Liver (tissue), 9 donors: Measurements from ENCODE around the gene ADGRD1. TPM values are rescaled to one million over a fixed set of nuclear protein-coding genes. Genes with fewer than 3 reads are reported as not detected.

Source experiments
- DNase-seq: peaks from one replicate; pipeline ENCODE4 v3.0.0-alpha.2; 2017; ENCODE audit warnings: low spot score
- H3K27ac ChIP-seq, 2 donors: one replicate each; pipeline ENCODE4 v1.7.0; 2013; ENCODE audit warnings: inconsistent platforms in 2 of 2, low read length in 2 of 2, control low read depth in 1 of 2, low read depth in 1 of 2, mild to moderate bottlenecking in 1 of 2
- H3K27me3 ChIP-seq, 4 donors: one replicate each; pipeline versions ENCODE4 v1.6.1 to v1.7.0; 2013; ENCODE audit warnings: low read length in 3 of 4, inconsistent platforms in 1 of 4, mild to moderate bottlenecking in 1 of 4, moderate library complexity in 1 of 4; ENCODE audit not compliant: control insufficient read depth in 4 of 4, insufficient read depth in 4 of 4
- H3K36me3 ChIP-seq, 4 donors: one replicate each; pipeline versions ENCODE4 v1.6.1 to v1.7.0; 2013; ENCODE audit warnings: low read length in 3 of 4, mild to moderate bottlenecking in 3 of 4, low read depth in 1 of 4, moderate library complexity in 1 of 4; ENCODE audit not compliant: control insufficient read depth in 4 of 4, insufficient read depth in 3 of 4
- H3K4me1 ChIP-seq, 4 donors: one replicate each; pipeline versions ENCODE4 v1.6.1 to v1.7.0; 2013; ENCODE audit warnings: low read length in 3 of 4, mild to moderate bottlenecking in 3 of 4, moderate library complexity in 1 of 4; ENCODE audit not compliant: control insufficient read depth in 4 of 4, insufficient read depth in 4 of 4
- H3K4me3 ChIP-seq, 3 donors: one replicate each; pipeline versions ENCODE4 v1.6.1 to v1.7.0; 2013; ENCODE audit warnings: low read length in 3 of 3, control low read depth in 1 of 3, low read depth in 1 of 3, mild to moderate bottlenecking in 1 of 3
- H3K9ac ChIP-seq, 2 donors: one replicate each; pipeline ENCODE4 v1.7.0; 2013; ENCODE audit warnings: low read length in 2 of 2, mild to moderate bottlenecking in 2 of 2, moderate library complexity in 2 of 2, control low read depth in 1 of 2, low read depth in 1 of 2
- H3K9me3 ChIP-seq, 4 donors: one replicate each; pipeline versions ENCODE4 v1.6.1 to v1.7.0; 2013; ENCODE audit warnings: low read length in 3 of 4; ENCODE audit not compliant: control insufficient read depth in 4 of 4
- EGR1 ChIP-seq, 2 donors: IDR thresholded peaks; 2 replicates each; pipeline ENCODE4 v1.6.1; 2016 to 2018; ENCODE audit warnings: antibody characterized with exemption in 2 of 2, low read depth in 2 of 2
- FOXA2 ChIP-seq: IDR thresholded peaks from 2 replicates; pipeline ENCODE4 v1.6.1; 2016; ENCODE audit warnings: antibody characterized with exemption
- GABPA ChIP-seq, 2 donors: IDR thresholded peaks in 1 of 2; conservative IDR thresholded peaks in 1 of 2; 2 replicates each; pipeline ENCODE4 v1.6.1; 2016; ENCODE audit warnings: antibody characterized with exemption in 2 of 2, mild to moderate bottlenecking in 1 of 2, moderate library complexity in 1 of 2
- HNF4A ChIP-seq, 2 donors: conservative IDR thresholded peaks; 2 replicates each; pipeline ENCODE4 v1.6.1; 2016; ENCODE audit warnings: antibody characterized with exemption in 2 of 2, mild to moderate bottlenecking in 2 of 2
- HNF4G ChIP-seq: IDR thresholded peaks from 2 replicates; pipeline ENCODE4 v1.6.1; 2016; ENCODE audit warnings: antibody characterized with exemption
- JUND ChIP-seq, 2 donors: IDR thresholded peaks; 2 replicates each; pipeline ENCODE4 v1.6.1; 2016; ENCODE audit warnings: antibody characterized with exemption in 2 of 2
- RAD21 ChIP-seq, 2 donors: IDR thresholded peaks; 2 replicates each; pipeline ENCODE4 v1.6.1; 2016; ENCODE audit warnings: antibody characterized with exemption in 2 of 2, mild to moderate bottlenecking in 2 of 2
- RXRA ChIP-seq, 2 donors: IDR thresholded peaks; 2 replicates each; pipeline ENCODE4 v1.6.1; 2017 to 2018; ENCODE audit warnings: antibody characterized with exemption in 2 of 2, mild to moderate bottlenecking in 1 of 2
- SP1 ChIP-seq: IDR thresholded peaks from 2 replicates; pipeline ENCODE4 v1.6.1; 2018; ENCODE audit warnings: antibody characterized with exemption, mild to moderate bottlenecking
- TAF1 ChIP-seq: conservative IDR thresholded peaks from 2 replicates; pipeline ENCODE4 v1.6.1; 2016; ENCODE audit warnings: antibody characterized with exemption, mild to moderate bottlenecking
- YY1 ChIP-seq: IDR thresholded peaks from 2 replicates; pipeline ENCODE4 v1.6.1; 2016; ENCODE audit warnings: antibody characterized with exemption, mild to moderate bottlenecking
- WGBS: extraction: QIAGEN DNeasy Blood & Tissue Kit; methylation state at CpG from one replicate; pipeline ENCODE4 v1.1.7; 2013; 5-methylcytosine and 5-hydroxymethylcytosine counted together
- polyA plus RNA-seq, 2 donors: library from polyadenylated mRNA; stranded (reverse) in 1 of 2; unstranded in 1 of 2; fragments of 200-250 nt in 1 of 2; fragments of >200 nt in 1 of 2; fragmentation: Nextera tagmentation in 1 of 2; extraction: Ambion mirVana in 1 of 2; gene quantifications; one replicate each; pipeline versions ENCODE4 v1.2.1 to v1.2.3, GENCODE V29; 2013 to 2015
- total RNA-seq, 2 donors: library from RNA; depleted of rRNA; stranded (reverse); fragments of >200 nt; gene quantifications; one replicate each; pipeline ENCODE4 v1.2.3, GENCODE V29; 2014
- TF ChIP-seq, protein P1 (sequence below): IDR thresholded peaks from 2 replicates; pipeline ENCODE4 v1.6.1; 2016; ENCODE audit warnings: antibody characterized with exemption
- TF ChIP-seq, protein P2 (sequence below): IDR thresholded peaks from 2 replicates; pipeline ENCODE4 v1.6.1; 2016; ENCODE audit warnings: antibody characterized with exemption, mild to moderate bottlenecking
- TF ChIP-seq, protein P3 (sequence below): IDR thresholded peaks from 2 replicates; pipeline ENCODE4 v1.6.1; 2016; ENCODE audit warnings: antibody characterized with exemption
- TF ChIP-seq, protein P4 (sequence below): IDR thresholded peaks from 2 replicates; pipeline ENCODE4 v1.6.1; 2016; ENCODE audit warnings: antibody characterized with exemption
- donor health status: healthy.
- donor health status: healthy.
- donor health status: healthy.
- donor health status: healthy.
- donor health status: healthy.

Gene ADGRD1
- total and polyA plus RNA-seq, 4 donors, result 2.7 to 7.1 (median 4.6) TPM

DNA sequence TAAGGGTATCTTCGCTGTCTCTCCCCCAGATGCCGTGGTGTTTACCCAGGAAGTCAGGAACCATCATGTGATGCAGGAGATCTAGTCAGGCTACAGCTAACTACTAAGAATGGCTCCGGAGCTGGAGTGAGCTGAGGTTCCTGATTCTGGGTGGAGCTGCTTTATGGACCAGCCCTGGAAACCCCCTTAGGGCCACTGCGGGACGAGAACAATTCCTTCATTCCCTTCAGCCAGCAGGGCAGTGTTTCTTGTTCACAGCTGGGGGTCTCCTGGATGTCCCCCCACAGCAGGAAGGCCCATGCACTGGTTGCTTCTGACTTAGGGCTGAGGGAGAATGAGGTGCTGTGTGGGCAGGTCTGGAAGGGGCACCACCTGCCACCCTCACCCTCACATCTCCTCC, 199.3 kb downstream of the ADGRD1 start:
- H3K27ac ChIP-seq, result no peak overlapping the region
- no peak for TF ChIP-seq EGR1 (IDR thresholded peaks at IDR 0.05; ENCODE audit: low read depth in 2 of 2)
- no peak for TF ChIP-seq RXRA (IDR thresholded peaks at IDR 0.05)
- no peak for TF ChIP-seq YY1
- TF ChIP-seq, protein P1, sequence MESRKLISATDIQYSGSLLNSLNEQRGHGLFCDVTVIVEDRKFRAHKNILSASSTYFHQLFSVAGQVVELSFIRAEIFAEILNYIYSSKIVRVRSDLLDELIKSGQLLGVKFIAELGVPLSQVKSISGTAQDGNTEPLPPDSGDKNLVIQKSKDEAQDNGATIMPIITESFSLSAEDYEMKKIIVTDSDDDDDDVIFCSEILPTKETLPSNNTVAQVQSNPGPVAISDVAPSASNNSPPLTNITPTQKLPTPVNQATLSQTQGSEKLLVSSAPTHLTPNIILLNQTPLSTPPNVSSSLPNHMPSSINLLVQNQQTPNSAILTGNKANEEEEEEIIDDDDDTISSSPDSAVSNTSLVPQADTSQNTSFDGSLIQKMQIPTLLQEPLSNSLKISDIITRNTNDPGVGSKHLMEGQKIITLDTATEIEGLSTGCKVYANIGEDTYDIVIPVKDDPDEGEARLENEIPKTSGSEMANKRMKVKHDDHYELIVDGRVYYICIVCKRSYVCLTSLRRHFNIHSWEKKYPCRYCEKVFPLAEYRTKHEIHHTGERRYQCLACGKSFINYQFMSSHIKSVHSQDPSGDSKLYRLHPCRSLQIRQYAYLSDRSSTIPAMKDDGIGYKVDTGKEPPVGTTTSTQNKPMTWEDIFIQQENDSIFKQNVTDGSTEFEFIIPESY, result no peak
- TF ChIP-seq HNF4G, result no peak
- TF ChIP-seq, protein P2, sequence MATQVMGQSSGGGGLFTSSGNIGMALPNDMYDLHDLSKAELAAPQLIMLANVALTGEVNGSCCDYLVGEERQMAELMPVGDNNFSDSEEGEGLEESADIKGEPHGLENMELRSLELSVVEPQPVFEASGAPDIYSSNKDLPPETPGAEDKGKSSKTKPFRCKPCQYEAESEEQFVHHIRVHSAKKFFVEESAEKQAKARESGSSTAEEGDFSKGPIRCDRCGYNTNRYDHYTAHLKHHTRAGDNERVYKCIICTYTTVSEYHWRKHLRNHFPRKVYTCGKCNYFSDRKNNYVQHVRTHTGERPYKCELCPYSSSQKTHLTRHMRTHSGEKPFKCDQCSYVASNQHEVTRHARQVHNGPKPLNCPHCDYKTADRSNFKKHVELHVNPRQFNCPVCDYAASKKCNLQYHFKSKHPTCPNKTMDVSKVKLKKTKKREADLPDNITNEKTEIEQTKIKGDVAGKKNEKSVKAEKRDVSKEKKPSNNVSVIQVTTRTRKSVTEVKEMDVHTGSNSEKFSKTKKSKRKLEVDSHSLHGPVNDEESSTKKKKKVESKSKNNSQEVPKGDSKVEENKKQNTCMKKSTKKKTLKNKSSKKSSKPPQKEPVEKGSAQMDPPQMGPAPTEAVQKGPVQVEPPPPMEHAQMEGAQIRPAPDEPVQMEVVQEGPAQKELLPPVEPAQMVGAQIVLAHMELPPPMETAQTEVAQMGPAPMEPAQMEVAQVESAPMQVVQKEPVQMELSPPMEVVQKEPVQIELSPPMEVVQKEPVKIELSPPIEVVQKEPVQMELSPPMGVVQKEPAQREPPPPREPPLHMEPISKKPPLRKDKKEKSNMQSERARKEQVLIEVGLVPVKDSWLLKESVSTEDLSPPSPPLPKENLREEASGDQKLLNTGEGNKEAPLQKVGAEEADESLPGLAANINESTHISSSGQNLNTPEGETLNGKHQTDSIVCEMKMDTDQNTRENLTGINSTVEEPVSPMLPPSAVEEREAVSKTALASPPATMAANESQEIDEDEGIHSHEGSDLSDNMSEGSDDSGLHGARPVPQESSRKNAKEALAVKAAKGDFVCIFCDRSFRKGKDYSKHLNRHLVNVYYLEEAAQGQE, result no peak
- no peak for TF ChIP-seq RAD21 (IDR thresholded peaks at IDR 0.05)
- TF ChIP-seq, protein P3, sequence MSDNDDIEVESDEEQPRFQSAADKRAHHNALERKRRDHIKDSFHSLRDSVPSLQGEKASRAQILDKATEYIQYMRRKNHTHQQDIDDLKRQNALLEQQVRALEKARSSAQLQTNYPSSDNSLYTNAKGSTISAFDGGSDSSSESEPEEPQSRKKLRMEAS, result no peak
- TF ChIP-seq, protein P4, sequence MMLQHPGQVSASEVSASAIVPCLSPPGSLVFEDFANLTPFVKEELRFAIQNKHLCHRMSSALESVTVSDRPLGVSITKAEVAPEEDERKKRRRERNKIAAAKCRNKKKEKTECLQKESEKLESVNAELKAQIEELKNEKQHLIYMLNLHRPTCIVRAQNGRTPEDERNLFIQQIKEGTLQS, result no peak
- no peaks in the 10 kb centered on the region for H3K36me3 ChIP-seq
- no peak overlapping the region for H3K9ac ChIP-seq
- WGBS, result 89% methylated on average over 5 of the region's 5 CpGs
- H3K27me3 ChIP-seq, result no peaks in the 10 kb centered on the region
- DNase-seq, result peak; percentile 27
- peaks cover 0 to 2% (median 0%) of the 10 kb centered on the region in 4 donors for H3K9me3 ChIP-seq
- H3K4me3 ChIP-seq, result no peak overlapping the region
- no peaks in the 10 kb centered on the region for H3K4me1 ChIP-seq

DNA sequence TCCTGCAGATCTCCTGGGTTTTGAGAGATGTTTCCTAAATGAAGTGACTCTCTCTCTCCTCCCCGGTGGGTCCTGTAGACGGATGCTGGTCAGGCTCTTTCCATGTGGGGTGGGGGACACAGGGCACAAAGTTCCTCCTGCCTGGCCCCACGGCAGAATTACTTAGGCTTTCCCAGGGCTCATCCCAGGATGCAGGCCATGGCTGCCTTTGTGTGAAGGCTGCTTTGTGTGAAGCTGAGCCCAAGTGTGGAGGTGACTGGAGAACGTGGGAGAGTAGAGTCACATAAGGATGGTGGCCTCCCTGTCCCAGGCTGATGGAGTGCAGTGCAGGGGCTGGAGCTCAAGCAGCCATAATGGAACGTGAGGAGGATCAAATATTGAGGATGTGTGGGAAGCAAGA, 200.2 kb downstream of the ADGRD1 start:
- no peak overlapping the region for H3K27ac ChIP-seq
- no peak overlapping the region for H3K9ac ChIP-seq
- peaks cover 0 to 2% (median 0%) of the 10 kb centered on the region in 4 donors for H3K9me3 ChIP-seq
- peak; percentile 12 for DNase-seq
- no peaks in the 10 kb centered on the region for H3K27me3 ChIP-seq
- no peak overlapping the region for H3K4me3 ChIP-seq
- 83% methylated on average over 5 of the region's 5 CpGs for WGBS
- H3K4me1 ChIP-seq, result no peaks in the 10 kb centered on the region
- no peaks in the 10 kb centered on the region for H3K36me3 ChIP-seq
- TF ChIP-seq JUND (IDR thresholded peaks at IDR 0.05) (no peak), HNF4A (conservative IDR thresholded peaks at IDR 0.05) (no peak), SP1 (no peak), FOXA2 (no peak), TAF1 (no peak), GABPA (IDR thresholded peaks at IDR 0.05 in 1 of 2, conservative IDR thresholded peaks at IDR 0.05 in 1 of 2) (no peak), HNF4G (no peak), EGR1 (IDR thresholded peaks at IDR 0.05; ENCODE audit: low read depth in 2 of 2) (no peak)
- TF ChIP-seq, protein P3, result no peak
- TF ChIP-seq, protein P2, result no peak
- TF ChIP-seq, protein P4, result no peak
